CD4-positive, alpha-beta memory T cell (primary cell): ENCODE data around the gene NPPA. TPM values are rescaled to one million over a fixed set of nuclear protein-coding genes. Genes with fewer than 3 reads are reported as not detected.
A peak's percentile ranks its signal among the peaks of the same experiment; 100 is the strongest.
"Not testable (repeated sequence)": the region's sequence is repeated elsewhere in the genome, so short reads cannot be mapped to it uniquely, and the experiment has no call there.

ENCODE experiments used
- CTCF ChIA-PET: fragments of 350-600 bp; sonication (Branson Sonifier 250); formaldehyde crosslinking; loops from one replicate; lab custom pipeline; 2021; ENCODE audit warnings: inconsistent platforms; ENCODE audit not compliant: partially characterized antibody; lab: Charles Lee
- POLR2A ChIA-PET: fragments of 350-600 bp; sonication (Branson Sonifier 250); formaldehyde crosslinking; loops from one replicate; lab custom pipeline; 2021; ENCODE audit not compliant: partially characterized antibody; lab: Charles Lee
- DNase-seq, 5 donors: peaks; one replicate each; pipeline versions ENCODE4 v3.0.0 to v3.0.0-alpha.2; 2020 to 2022; ENCODE audit warnings: mixed read lengths in 1 of 5
- H3K27ac ChIP-seq: one replicate; pipeline ENCODE4 v1.7.0; 2013; ENCODE audit warnings: low read depth, low read length
- H3K27me3 ChIP-seq: 2 replicates; pipeline ENCODE4 v1.7.0; 2013; ENCODE audit warnings: mild to moderate bottlenecking, low read length, moderate library complexity; ENCODE audit not compliant: insufficient read depth
- H3K36me3 ChIP-seq: 2 replicates; pipeline ENCODE4 v1.7.0; 2013; ENCODE audit warnings: mild to moderate bottlenecking, low read length, moderate library complexity; ENCODE audit not compliant: insufficient read depth
- H3K4me1 ChIP-seq: 2 replicates; pipeline ENCODE4 v1.7.0; 2013; ENCODE audit warnings: mild to moderate bottlenecking, low read length, moderate library complexity; ENCODE audit not compliant: insufficient read depth
- H3K4me3 ChIP-seq, 2 donors: one replicate each; pipeline ENCODE4 v1.7.0; 2013; ENCODE audit warnings: low read length in 2 of 2, mild to moderate bottlenecking in 1 of 2
- H3K9me3 ChIP-seq, 2 donors: one replicate each; pipeline ENCODE4 v1.7.0; 2013; ENCODE audit warnings: low read length in 2 of 2, control low read depth in 1 of 2; ENCODE audit not compliant: control insufficient read depth in 1 of 2
- H3K27ac Mint-ChIP-seq, 7 donors: one replicate each; pipeline ENCODE4 v1.8.0; 2020 to 2021; ENCODE audit warnings: mixed read lengths in 7 of 7, mild to moderate bottlenecking in 6 of 7, inconsistent platforms in 3 of 7, moderate library complexity in 3 of 7
- H3K27me3 Mint-ChIP-seq, 2 donors: one replicate each; pipeline ENCODE4 v1.8.0; 2020 to 2021; ENCODE audit warnings: mixed read lengths in 2 of 2
- H3K36me3 Mint-ChIP-seq, 2 donors: one replicate each; pipeline ENCODE4 v1.8.0; 2020 to 2021; ENCODE audit warnings: mixed read lengths in 2 of 2, inconsistent platforms in 1 of 2, mild to moderate bottlenecking in 1 of 2
- H3K4me1 Mint-ChIP-seq, 4 donors: one replicate each; pipeline ENCODE4 v1.8.0; 2020 to 2021; ENCODE audit warnings: mixed read lengths in 4 of 4, mild to moderate bottlenecking in 1 of 4
- H3K4me3 Mint-ChIP-seq, 8 donors: one replicate each; pipeline ENCODE4 v1.8.0; 2020 to 2021; ENCODE audit warnings: mixed read lengths in 8 of 8, mild to moderate bottlenecking in 7 of 8, moderate library complexity in 6 of 8, inconsistent platforms in 3 of 8
- H3K9me3 Mint-ChIP-seq, 8 donors: one replicate each; pipeline ENCODE4 v1.8.0; 2020 to 2021; ENCODE audit warnings: mixed read lengths in 8 of 8, mild to moderate bottlenecking in 5 of 8, inconsistent platforms in 3 of 8, moderate library complexity in 1 of 8
- intact Hi-C: fragments of 100-400 bp; cut with micrococcal nuclease; formaldehyde crosslinking; loops from one replicate; pipeline ENCODE4 v1.15.1; 2023
- polyA plus RNA-seq, 2 donors: library from polyadenylated mRNA; unstranded; fragments of 300-500 nt; fragmentation: Illumina TruSeq; gene quantifications; one replicate each; pipeline ENCODE4 v1.2.3, GENCODE V29; 2021
- total RNA-seq, 2 experiments: library from RNA; stranded (reverse); gene quantifications; one replicate each; pipeline ENCODE4 v1.2.3, GENCODE V29; 2021

NPPA gene
- total RNA-seq = not detected
- not detected for polyA plus RNA-seq

DNA sequence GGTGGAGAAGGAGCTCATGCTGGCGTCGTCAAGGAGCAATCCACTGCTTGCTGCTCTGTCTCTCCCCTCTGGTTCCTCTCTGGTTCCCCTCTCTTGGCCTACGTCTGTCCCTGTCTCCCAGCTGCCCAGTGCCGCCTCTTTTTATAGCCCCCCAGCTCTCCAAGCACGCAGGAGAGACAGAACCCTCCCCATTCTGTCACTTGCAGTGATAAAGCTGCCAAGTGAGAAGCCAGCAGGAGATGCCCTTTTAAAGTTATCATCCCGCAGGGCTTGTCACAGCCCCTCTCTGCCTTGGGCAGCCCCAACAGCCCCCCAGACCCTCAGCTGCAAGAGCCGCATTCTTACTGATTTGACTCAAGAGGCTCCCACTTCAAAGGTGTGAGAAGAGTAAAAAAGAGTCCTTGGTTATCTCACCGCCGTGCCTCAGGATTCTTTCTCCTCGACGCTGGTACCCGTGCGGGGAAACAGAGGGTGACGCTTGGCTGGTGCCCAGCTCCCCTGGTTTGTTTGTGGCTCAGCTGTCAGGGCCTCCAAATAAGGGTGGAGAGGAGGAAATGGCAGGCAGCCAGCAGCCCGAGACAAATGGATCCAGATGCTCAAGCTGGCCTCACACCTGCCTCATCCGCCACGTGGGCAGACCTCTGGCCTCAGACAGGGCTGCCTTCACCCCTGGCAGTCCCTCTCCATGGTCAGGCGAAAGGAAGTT is at the start of gene NPPA:
NPPA (minus strand) TSS at position 117 of the 706 bp plus-strand sequence; CDS start at position 18, 99 bp downstream.
- no peak within 1 kb of the TSS for H3K4me3 ChIP-seq
- H3K9me3 Mint-ChIP-seq = no peaks in the 10 kb centered on the region
- intact Hi-C loops = no loop called here
- ChIA-PET POLR2A (interaction anchor here (1.4 to 1.6 kb wide), 2 partner anchors 9 to 60 kb away, joined by 3 to 6 read pairs; no protein-coding TSS in a partner anchor), CTCF (interaction anchor here (1.4 kb wide), 1 partner anchor 15 kb away, joined by 6 read pairs; no protein-coding TSS in a partner anchor)
- peaks cover 0 to 7% (median 1%) of the 10 kb centered on the region in 4 donors for H3K4me1 Mint-ChIP-seq
- no peak within 1 kb of the TSS for H3K27ac ChIP-seq
- H3K4me1 ChIP-seq = no peaks in the 10 kb centered on the region
- no peaks in the 10 kb centered on the region for H3K36me3 ChIP-seq
- H3K36me3 Mint-ChIP-seq = peaks cover 12 to 13% of the 10 kb centered on the region in 2 donors
- peak within 1 kb of the TSS in 1 of 7 donors; percentile 36 for H3K27ac Mint-ChIP-seq
- no peak within 1 kb of the TSS for H3K4me3 Mint-ChIP-seq
- no peak for DNase-seq
- H3K27me3 ChIP-seq = no peaks in the 10 kb centered on the region
- peaks cover 1 to 9% of the 10 kb centered on the region in 2 donors for H3K27me3 Mint-ChIP-seq
- H3K9me3 ChIP-seq = no peaks in the 10 kb centered on the region

DNA sequence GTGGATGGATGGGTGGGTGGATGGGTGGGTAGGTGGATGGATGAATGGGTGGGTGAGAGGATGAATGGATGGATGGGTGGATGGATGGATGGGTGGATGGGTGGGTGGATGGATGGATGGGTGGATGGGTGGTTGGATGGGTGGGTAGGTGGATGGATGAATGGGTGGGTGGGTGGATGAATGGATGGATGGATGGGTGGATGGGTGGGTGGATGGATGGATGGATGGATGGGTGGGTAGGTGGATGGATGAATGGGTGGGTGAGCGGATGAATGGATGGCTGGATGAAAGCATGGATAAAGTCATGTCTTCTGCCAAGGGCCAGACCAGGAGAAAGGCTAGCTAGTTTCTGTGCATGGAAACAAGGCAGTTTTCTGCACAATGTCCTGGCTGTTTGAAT is 46.9 kb upstream of the NPPA start:
- H3K27ac Mint-ChIP-seq, H3K4me1 Mint-ChIP-seq, H3K4me1 ChIP-seq, H3K27ac ChIP-seq, H3K4me3 ChIP-seq, H3K9me3 ChIP-seq, DNase-seq, H3K9me3 Mint-ChIP-seq, H3K36me3 Mint-ChIP-seq, H3K36me3 ChIP-seq, H3K4me3 Mint-ChIP-seq: not testable (repeated sequence)
- peaks cover 17% of the 10 kb centered on the region for H3K27me3 ChIP-seq
- peaks cover 23 to 32% of the 10 kb centered on the region in 2 donors for H3K27me3 Mint-ChIP-seq
- CTCF ChIA-PET = interaction anchor here (0.9 to 1.2 kb wide), 2 partner anchors 13 to 55 kb away, joined by 3 to 4 read pairs; no protein-coding TSS in a partner anchor
- POLR2A ChIA-PET = interaction anchor here (1.7 kb wide), 1 partner anchor 13 kb away, joined by 9 read pairs; no protein-coding TSS in a partner anchor
- intact Hi-C loops = loop anchor here (1.0 kb wide), 1 partner anchor 56 kb away; no protein-coding TSS in a partner anchor

DNA sequence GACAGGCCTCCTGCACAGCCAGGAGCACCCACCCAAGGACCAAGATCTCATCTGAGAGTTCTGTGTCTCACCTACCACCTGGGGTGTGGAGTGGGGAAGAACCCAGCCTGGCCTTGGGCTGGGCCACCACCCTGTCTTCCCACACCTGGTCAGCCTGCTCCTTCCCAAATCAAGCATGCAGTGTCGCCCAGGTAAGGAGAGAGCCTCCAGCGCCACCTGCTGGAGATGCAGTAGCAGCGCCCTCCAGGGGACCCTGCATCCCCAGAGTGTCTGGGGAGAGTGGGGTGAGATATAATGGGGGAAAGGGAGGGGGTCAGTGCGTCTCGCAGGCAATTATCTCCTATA is 46.3 kb upstream of the NPPA start:
- Mint-ChIP-seq H3K4me3 (no peak overlapping the region), H3K27ac (no peak overlapping the region), H3K36me3 (no peaks in the 10 kb centered on the region), H3K27me3 (peaks cover 18 to 26% of the 10 kb centered on the region in 2 donors), H3K4me1 (no peaks in the 10 kb centered on the region), H3K9me3 (no peaks in the 10 kb centered on the region)
- DNase-seq = peak; percentile 58 to 67 (median 58)
- H3K36me3 ChIP-seq = no peaks in the 10 kb centered on the region
- peaks cover 5% of the 10 kb centered on the region for H3K4me1 ChIP-seq
- intact Hi-C loops = loop anchor here (1.0 kb wide), 1 partner anchor 56 kb away; no protein-coding TSS in a partner anchor
- CTCF ChIA-PET = interaction anchor here (1.2 to 2.6 kb wide), 2 partner anchors 14 to 55 kb away, joined by 4 to 40 read pairs; no protein-coding TSS in a partner anchor
- POLR2A ChIA-PET = interaction anchor here (1.7 kb wide), 1 partner anchor 14 kb away, joined by 9 read pairs; no protein-coding TSS in a partner anchor
- no peak overlapping the region for H3K27ac ChIP-seq
- H3K9me3 ChIP-seq = no peaks in the 10 kb centered on the region
- H3K27me3 ChIP-seq = peaks cover 12% of the 10 kb centered on the region
- no peak overlapping the region for H3K4me3 ChIP-seq

DNA sequence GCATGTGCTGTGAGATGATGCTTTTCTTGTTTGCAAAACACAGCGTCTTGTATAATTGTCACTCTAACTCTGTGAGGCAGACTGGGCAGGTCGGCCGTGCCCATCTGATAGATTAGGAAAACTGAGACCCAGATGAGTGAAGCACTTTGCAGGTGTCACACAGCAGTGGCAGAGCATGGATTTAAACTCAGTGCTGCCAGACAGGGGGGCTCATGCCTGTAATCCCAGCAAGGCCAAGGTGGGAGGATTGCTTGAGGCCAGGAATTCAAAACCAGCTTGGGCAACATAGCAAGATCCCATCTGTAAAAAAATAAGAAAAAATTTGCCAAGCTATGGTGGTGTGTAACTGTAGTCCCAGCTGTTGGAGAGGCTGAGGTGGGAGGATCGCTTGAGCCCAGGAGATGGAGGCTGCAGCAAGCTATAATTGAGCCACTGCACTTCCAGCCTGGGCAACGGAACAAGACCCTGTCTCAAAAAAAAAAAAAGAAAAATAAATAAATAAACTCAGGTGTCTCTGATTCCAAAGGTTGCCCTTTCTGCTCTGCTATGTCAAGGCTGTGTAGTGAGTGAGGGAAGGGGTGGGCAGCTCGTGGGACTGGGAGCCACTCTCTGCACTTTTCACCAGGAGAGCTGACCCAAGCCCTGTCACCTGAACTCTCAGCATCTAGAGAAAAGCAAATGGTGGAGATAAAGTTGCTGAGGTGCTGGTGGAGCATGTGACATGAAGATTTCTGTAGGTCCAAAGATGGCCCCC is 44.0 kb upstream of the NPPA start:
- Histone ChIP-seq H3K4me3 (no peak overlapping the region), H3K4me1 (peaks cover 5% of the 10 kb centered on the region), H3K27ac (no peak overlapping the region), H3K36me3 (no peaks in the 10 kb centered on the region), H3K9me3 (no peaks in the 10 kb centered on the region), H3K27me3 (peaks cover 7% of the 10 kb centered on the region)
- no peaks in the 10 kb centered on the region for H3K36me3 Mint-ChIP-seq
- no peak for DNase-seq
- CTCF ChIA-PET = interaction anchor here (1.2 to 2.6 kb wide), 3 partner anchors 24 to 53 kb away, joined by 3 to 40 read pairs (median 5); no protein-coding TSS in a partner anchor
- intact Hi-C loops = no loop called here
- no peaks in the 10 kb centered on the region for H3K4me1 Mint-ChIP-seq
- H3K9me3 Mint-ChIP-seq = no peaks in the 10 kb centered on the region
- H3K4me3 Mint-ChIP-seq = no peak overlapping the region
- H3K27ac Mint-ChIP-seq = no peak overlapping the region
- POLR2A ChIA-PET = interaction anchor here (1.9 kb wide), 1 partner anchor 16 kb away, joined by 4 read pairs; no protein-coding TSS in a partner anchor
- H3K27me3 Mint-ChIP-seq = peaks cover 12 to 17% of the 10 kb centered on the region in 2 donors

DNA sequence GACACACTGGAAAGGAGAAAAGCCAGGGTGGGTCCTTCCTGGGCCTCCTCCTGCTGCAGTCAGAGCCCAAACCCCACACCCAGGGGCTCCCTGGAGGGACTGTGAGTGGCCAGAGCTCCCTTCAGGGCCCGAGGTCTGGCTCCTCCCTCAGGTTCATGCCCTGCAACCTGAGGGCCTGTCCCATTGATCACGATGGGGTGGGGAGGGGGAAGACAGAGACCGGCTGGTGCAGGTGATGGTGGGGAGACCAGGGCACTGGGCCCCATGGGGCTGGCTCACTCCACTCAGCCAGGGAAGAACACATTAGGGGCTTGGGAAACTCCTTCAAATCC is 41.3 kb upstream of the NPPA start:
- Mint-ChIP-seq H3K4me1 (no peaks in the 10 kb centered on the region), H3K27ac (no peak overlapping the region), H3K27me3 (peaks cover 6 to 16% of the 10 kb centered on the region in 2 donors), H3K9me3 (no peaks in the 10 kb centered on the region), H3K36me3 (no peaks in the 10 kb centered on the region), H3K4me3 (no peak overlapping the region)
- no peak for DNase-seq
- intact Hi-C loops = no loop called here
- H3K9me3 ChIP-seq = no peaks in the 10 kb centered on the region
- H3K4me1 ChIP-seq = peaks cover 4% of the 10 kb centered on the region
- POLR2A ChIA-PET = no interaction called here
- CTCF ChIA-PET = no interaction called here
- H3K36me3 ChIP-seq = no peaks in the 10 kb centered on the region
- H3K27me3 ChIP-seq = no peaks in the 10 kb centered on the region
- no peak overlapping the region for H3K4me3 ChIP-seq
- no peak overlapping the region for H3K27ac ChIP-seq

DNA sequence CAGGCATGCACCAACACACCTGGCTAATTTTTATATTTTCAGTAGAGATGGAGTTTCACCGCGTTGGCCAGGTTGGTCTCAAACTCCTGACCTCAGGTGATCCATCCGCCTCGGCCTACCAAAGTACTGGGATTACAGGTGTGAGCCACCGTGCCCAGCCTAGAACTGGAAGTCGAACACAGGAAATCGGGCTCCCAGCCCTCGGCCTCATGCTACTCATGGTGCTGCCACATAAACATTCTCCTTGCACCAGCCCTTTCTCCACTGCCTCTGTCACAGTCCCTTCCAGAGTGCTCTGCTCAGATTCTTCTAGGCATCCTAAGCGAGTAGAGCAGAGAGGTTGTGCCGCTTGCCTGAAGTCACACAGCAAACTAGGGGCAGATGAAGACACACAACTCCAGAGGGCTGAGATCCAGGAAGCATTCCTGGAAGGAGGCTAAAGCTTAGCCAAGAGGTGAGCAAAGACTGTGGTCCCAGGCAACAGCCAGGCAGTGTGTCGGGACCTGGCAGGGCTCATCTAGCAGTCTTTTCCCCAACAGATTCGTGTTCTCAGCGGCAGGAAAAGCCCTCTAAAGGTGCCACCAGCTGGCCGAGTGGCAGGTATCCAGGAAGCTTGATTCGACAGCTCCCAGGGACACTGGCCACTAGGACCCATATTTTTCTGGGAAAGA is 40.8 kb upstream of the NPPA start:
- no peak for DNase-seq
- H3K36me3 ChIP-seq = no peaks in the 10 kb centered on the region
- ChIA-PET POLR2A (no interaction called here), CTCF (no interaction called here)
- H3K9me3 ChIP-seq = no peaks in the 10 kb centered on the region
- intact Hi-C loops = no loop called here
- no peak overlapping the region for H3K4me3 ChIP-seq
- Mint-ChIP-seq H3K36me3 (no peaks in the 10 kb centered on the region), H3K27ac (no peak overlapping the region), H3K27me3 (peaks cover 6 to 12% of the 10 kb centered on the region in 2 donors), H3K4me3 (no peak overlapping the region), H3K4me1 (no peaks in the 10 kb centered on the region), H3K9me3 (no peaks in the 10 kb centered on the region)
- no peak overlapping the region for H3K27ac ChIP-seq
- no peaks in the 10 kb centered on the region for H3K4me1 ChIP-seq
- no peaks in the 10 kb centered on the region for H3K27me3 ChIP-seq

DNA sequence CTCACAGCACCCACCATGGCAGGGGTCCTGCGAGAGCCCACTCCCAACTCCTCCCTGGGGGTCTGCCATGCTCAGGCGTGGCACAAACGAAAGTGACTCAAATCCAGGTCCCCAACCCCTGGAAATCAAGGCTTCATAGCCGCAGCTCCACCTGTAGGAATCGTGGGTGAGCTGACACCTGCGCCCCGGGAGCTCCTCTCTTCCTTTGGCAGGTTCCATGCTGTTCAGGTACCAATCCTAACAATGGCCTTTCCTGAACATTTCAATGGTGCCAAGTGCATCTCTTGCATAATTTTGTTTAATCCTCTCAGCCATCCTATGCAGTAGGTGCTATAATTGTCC is 40.1 kb upstream of the NPPA start:
- no peaks in the 10 kb centered on the region for H3K27me3 ChIP-seq
- intact Hi-C loops = no loop called here
- H3K4me1 ChIP-seq = no peaks in the 10 kb centered on the region
- H3K27ac Mint-ChIP-seq = no peak overlapping the region
- H3K36me3 ChIP-seq = no peaks in the 10 kb centered on the region
- ChIA-PET POLR2A (no interaction called here), CTCF (no interaction called here)
- no peaks in the 10 kb centered on the region for H3K36me3 Mint-ChIP-seq
- no peak overlapping the region for H3K4me3 ChIP-seq
- peaks cover 8 to 12% of the 10 kb centered on the region in 2 donors for H3K27me3 Mint-ChIP-seq
- no peaks in the 10 kb centered on the region for H3K9me3 Mint-ChIP-seq
- no peak for DNase-seq
- no peak overlapping the region for H3K4me3 Mint-ChIP-seq
- no peaks in the 10 kb centered on the region for H3K4me1 Mint-ChIP-seq
- no peaks in the 10 kb centered on the region for H3K9me3 ChIP-seq
- no peak overlapping the region for H3K27ac ChIP-seq
